Trophoblast cell (in vitro differentiated cells and primary cell): Measurements from ENCODE around the gene SPOCK2.
A peak's percentile ranks its signal among the peaks of the same experiment; 100 is the strongest.

Experiments
- DNase-seq, 2 donors: peaks; one replicate each; pipeline ENCODE4 v3.0.0-alpha.2; 2016
- H2AFZ ChIP-seq: 2 replicates; pipeline ENCODE4 v1.6.1; 2013; ENCODE audit warnings: low read length, moderate library complexity, mild to moderate bottlenecking; ENCODE audit not compliant: insufficient read depth, poor library complexity
- H2AK5ac ChIP-seq: 2 replicates; pipeline ENCODE4 v1.6.1; 2013; ENCODE audit warnings: mild to moderate bottlenecking, low read length
- H2BK120ac ChIP-seq: 2 replicates; pipeline ENCODE4 v1.6.1; 2013; ENCODE audit warnings: low read length, mild to moderate bottlenecking, moderate library complexity; ENCODE audit not compliant: insufficient read depth, poor library complexity
- H2BK12ac ChIP-seq: 2 replicates; pipeline ENCODE4 v1.6.1; 2013; ENCODE audit warnings: mild to moderate bottlenecking, low read length, moderate library complexity
- H2BK5ac ChIP-seq: 2 replicates; pipeline ENCODE4 v1.6.1; 2013; ENCODE audit warnings: low read length, low read depth, moderate library complexity, mild to moderate bottlenecking; ENCODE audit not compliant: poor library complexity
- H3K14ac ChIP-seq: 2 replicates; pipeline ENCODE4 v1.6.1; 2013; ENCODE audit warnings: mild to moderate bottlenecking, low read length
- H3K18ac ChIP-seq: 2 replicates; pipeline ENCODE4 v1.6.1; 2013; ENCODE audit warnings: mild to moderate bottlenecking, low read length
- H3K23ac ChIP-seq: 2 replicates; pipeline ENCODE4 v1.6.1; 2013; ENCODE audit warnings: low read length
- H3K27ac ChIP-seq: 2 replicates; pipeline ENCODE4 v1.5.1; 2013; ENCODE audit warnings: low read depth, mild to moderate bottlenecking, inconsistent platforms, low read length, moderate library complexity
- H3K27me3 ChIP-seq: 2 replicates; pipeline ENCODE4 v1.6.1; 2013; ENCODE audit warnings: inconsistent platforms, mild to moderate bottlenecking, low read length, moderate library complexity; ENCODE audit not compliant: insufficient read depth
- H3K36me3 ChIP-seq, 2 experiments: 1 replicate in 1 of 2; 2 replicates in 1 of 2; pipeline ENCODE4 v1.6.1; 2013; ENCODE audit warnings: low read length in 2 of 2, mild to moderate bottlenecking in 2 of 2, moderate library complexity in 1 of 2; ENCODE audit not compliant: insufficient read depth in 2 of 2, control insufficient read depth in 1 of 2
- H3K4ac ChIP-seq: 2 replicates; pipeline ENCODE4 v1.6.1; 2013; ENCODE audit warnings: low read depth, mild to moderate bottlenecking, low read length, moderate library complexity
- H3K4me1 ChIP-seq, 2 experiments: 1 replicate in 1 of 2; 2 replicates in 1 of 2; pipeline ENCODE4 v1.6.1; 2013; ENCODE audit warnings: low read length in 2 of 2, mild to moderate bottlenecking in 2 of 2, moderate library complexity in 1 of 2; ENCODE audit not compliant: insufficient read depth in 2 of 2, control insufficient read depth in 1 of 2
- H3K4me2 ChIP-seq: 2 replicates; pipeline ENCODE4 v1.6.1; 2013; ENCODE audit warnings: inconsistent platforms, mild to moderate bottlenecking, low read length, moderate library complexity
- H3K4me3 ChIP-seq: 2 replicates; pipeline ENCODE4 v1.5.1; 2013; ENCODE audit warnings: mild to moderate bottlenecking, low read depth, low read length, inconsistent platforms
- H3K79me1 ChIP-seq: one replicate; pipeline ENCODE4 v1.6.1; 2013; ENCODE audit warnings: low read length
- H3K79me2 ChIP-seq: 2 replicates; pipeline ENCODE4 v1.6.1; 2013; ENCODE audit warnings: low read length, mild to moderate bottlenecking; ENCODE audit not compliant: control insufficient read depth, insufficient read depth, poor library complexity
- H3K9ac ChIP-seq: 2 replicates; pipeline ENCODE4 v1.6.1; 2013; ENCODE audit warnings: mild to moderate bottlenecking, low read length
- H3K9me3 ChIP-seq: 2 replicates; pipeline ENCODE4 v1.6.1; 2013; ENCODE audit warnings: low read depth, mild to moderate bottlenecking, control low read depth, inconsistent platforms, low read length; ENCODE audit not compliant: insufficient read depth
- H4K12ac ChIP-seq: 2 replicates; pipeline ENCODE4 v1.6.1; 2013; ENCODE audit warnings: low read depth, mild to moderate bottlenecking, low read length, moderate library complexity
- H4K8ac ChIP-seq: 2 replicates; pipeline ENCODE4 v1.6.1; 2013; ENCODE audit warnings: low read depth, mild to moderate bottlenecking, low read length, moderate library complexity
- H4K91ac ChIP-seq: one replicate; pipeline ENCODE4 v1.6.1; 2013; ENCODE audit warnings: low read depth, mild to moderate bottlenecking, low read length, moderate library complexity
- WGBS: extraction: QIAGEN DNeasy Blood & Tissue Kit; methylation state at CpG from one replicate; pipeline ENCODE4 v1.1.7; 2013; ENCODE audit warnings: missing lambda C conversion rate; ENCODE audit not compliant: insufficient read length, insufficient coverage; ENCODE audit errors: extremely low coverage; 5-methylcytosine and 5-hydroxymethylcytosine counted together

SPOCK2 gene

DNA sequence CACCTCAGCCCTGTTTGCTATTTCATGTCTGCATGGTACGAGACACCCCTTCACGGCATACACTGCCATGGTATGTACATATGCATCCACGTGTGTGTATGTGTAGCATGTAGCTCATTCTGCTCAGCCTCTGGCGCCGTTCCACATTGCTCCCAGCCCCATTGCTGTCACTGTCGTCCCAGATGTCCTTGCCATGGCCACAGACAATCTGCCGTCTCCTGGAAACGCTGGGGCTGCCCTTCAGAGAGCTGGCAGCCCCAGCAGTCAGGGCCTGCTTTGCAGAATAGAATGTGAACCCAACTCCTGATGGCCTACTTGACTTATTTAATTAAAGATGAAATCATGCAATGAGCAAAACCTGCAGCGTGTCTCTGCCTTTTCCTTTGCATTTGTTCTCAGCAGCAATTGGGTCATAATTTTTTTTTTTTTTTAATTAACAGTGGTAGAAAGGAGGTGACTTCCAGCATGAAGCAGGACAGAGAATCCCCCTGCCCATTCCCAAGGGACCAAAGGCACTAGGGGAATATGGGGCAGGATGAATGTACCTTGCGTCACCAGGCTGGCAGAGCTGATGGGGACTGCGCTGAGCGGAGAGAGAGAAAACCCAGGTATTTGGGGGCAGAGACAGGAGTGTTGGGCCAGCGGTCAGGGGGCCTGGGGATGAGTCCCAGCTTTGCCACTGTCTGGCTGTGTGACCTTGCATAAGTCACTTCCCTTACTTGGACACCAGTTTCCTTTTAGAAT lies 75.0 kb downstream of the SPOCK2 start:
- whole genome bisulfite sequencing: no CpG with 5 or more reads among the region's 13 CpGs
- H2BK120ac ChIP-seq: no peak overlapping the region

DNA sequence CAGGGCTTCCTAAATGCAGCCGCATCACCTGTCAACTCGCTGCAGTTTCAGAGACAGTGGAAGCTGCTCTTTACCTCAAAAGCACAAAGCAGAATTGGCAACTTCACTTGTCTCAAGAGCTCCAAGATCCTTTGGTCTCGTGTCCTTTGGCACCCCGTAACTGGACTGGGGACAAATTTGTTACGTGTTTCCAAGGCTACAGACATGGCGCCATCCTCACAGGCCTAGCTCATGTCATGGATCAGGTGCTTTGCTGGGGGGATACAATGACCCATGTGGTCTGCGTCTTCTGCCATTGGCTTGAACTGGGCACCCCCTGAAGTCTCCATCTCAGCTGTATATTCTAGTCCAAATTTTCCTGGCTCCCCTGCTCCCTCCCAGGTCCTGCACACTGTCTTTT lies 75.6 kb downstream of the SPOCK2 start:
- WGBS: no CpG with 5 or more reads among the region's 7 CpGs
- H3K4me2 ChIP-seq: no peak overlapping the region
- H3K79me2 ChIP-seq: peaks cover 5% of the 10 kb centered on the region
- no peak overlapping the region for H3K4me3 ChIP-seq
- H3K14ac ChIP-seq: no peak overlapping the region
- no peak for DNase-seq
- no peak overlapping the region for H3K4ac ChIP-seq
- peaks cover 36 to 42% of the 10 kb centered on the region in 2 experiments for H3K4me1 ChIP-seq
- no peak overlapping the region for H3K9ac ChIP-seq
- no peak overlapping the region for H2BK5ac ChIP-seq
- no peak overlapping the region for H2AK5ac ChIP-seq
- H2AFZ ChIP-seq: no peak overlapping the region
- H3K23ac ChIP-seq: no peak overlapping the region
- H4K12ac ChIP-seq: no peak overlapping the region
- peaks cover 28% of the 10 kb centered on the region for H3K79me1 ChIP-seq
- H4K91ac ChIP-seq: no peak overlapping the region
- H3K27me3 ChIP-seq: no peaks in the 10 kb centered on the region
- no peak overlapping the region for H3K27ac ChIP-seq
- H3K18ac ChIP-seq: no peak overlapping the region
- H2BK120ac ChIP-seq: no peak overlapping the region
- peaks cover under 1% of the 10 kb centered on the region for H3K9me3 ChIP-seq
- H2BK12ac ChIP-seq: no peak overlapping the region
- H4K8ac ChIP-seq: no peak overlapping the region
- peaks cover 17 to 20% of the 10 kb centered on the region in 2 experiments for H3K36me3 ChIP-seq

More for the DNA sequence above, 75.0 kb downstream of the SPOCK2 start:
- Histone ChIP-seq H3K27ac (no peak overlapping the region), H3K23ac (no peak overlapping the region), H3K4me2 (no peak overlapping the region), H3K36me3 (peaks cover 12 to 14% of the 10 kb centered on the region in 2 experiments), H2BK5ac (no peak overlapping the region), H3K79me1 (peaks cover 28% of the 10 kb centered on the region), H2BK12ac (no peak overlapping the region), H4K12ac (no peak overlapping the region), H3K4ac (no peak overlapping the region), H3K79me2 (peaks cover 5% of the 10 kb centered on the region), H2AFZ (no peak overlapping the region), H2AK5ac (no peak overlapping the region), H3K4me1 (peaks cover 36 to 42% of the 10 kb centered on the region in 2 experiments), H3K14ac (no peak overlapping the region), H4K91ac (no peak overlapping the region), H3K18ac (no peak overlapping the region), H4K8ac (no peak overlapping the region), H3K4me3 (no peak overlapping the region), H3K27me3 (no peaks in the 10 kb centered on the region), H3K9me3 (no peaks in the 10 kb centered on the region), H3K9ac (no peak overlapping the region)
- DNase-seq: no peak

DNA sequence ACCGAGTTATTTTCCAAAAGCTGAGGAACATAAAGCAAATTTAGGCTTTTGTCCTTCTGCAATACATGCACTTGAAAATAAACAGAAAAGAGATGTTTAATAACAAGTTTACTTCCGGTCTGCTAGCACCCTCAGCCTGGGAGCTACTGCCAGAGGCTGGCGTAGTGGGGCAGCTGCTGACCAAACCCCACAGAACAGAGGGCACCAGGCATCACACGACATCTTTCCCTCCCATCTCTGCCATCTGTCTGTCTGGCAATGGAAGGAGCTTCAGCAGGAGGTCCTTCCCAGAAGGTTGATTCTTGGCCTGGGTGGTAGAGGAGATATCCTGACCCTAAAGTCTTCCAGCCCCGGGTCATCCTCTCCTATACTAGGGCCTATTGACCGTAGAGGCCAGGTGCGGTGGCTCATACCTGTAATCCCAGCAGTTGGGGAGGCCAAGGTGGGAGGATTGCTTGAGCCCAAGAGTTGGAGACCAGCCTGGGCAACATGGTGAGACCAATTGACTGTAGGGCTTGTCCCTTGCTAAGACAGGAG lies 76.3 kb downstream of the SPOCK2 start:
- Histone ChIP-seq H3K14ac (no peak overlapping the region), H2BK12ac (no peak overlapping the region), H4K91ac (no peak overlapping the region), H3K79me1 (peaks cover 28% of the 10 kb centered on the region), H3K79me2 (peaks cover 5% of the 10 kb centered on the region), H2BK5ac (no peak overlapping the region), H3K9ac (no peak overlapping the region), H3K4ac (no peak overlapping the region), H2AK5ac (peak overlapping the region; percentile 40), H3K4me1 (peaks cover 30 to 37% of the 10 kb centered on the region in 2 experiments), H2AFZ (no peak overlapping the region), H2BK120ac (no peak overlapping the region), H3K27ac (no peak overlapping the region), H4K8ac (no peak overlapping the region), H4K12ac (no peak overlapping the region), H3K23ac (no peak overlapping the region), H3K27me3 (no peaks in the 10 kb centered on the region), H3K4me3 (no peak overlapping the region), H3K9me3 (peaks cover 2% of the 10 kb centered on the region), H3K36me3 (peaks cover 25 to 28% of the 10 kb centered on the region in 2 experiments), H3K18ac (no peak overlapping the region), H3K4me2 (no peak overlapping the region)
- no CpG with 5 or more reads among the region's 7 CpGs for WGBS
- no peak for DNase-seq

DNA sequence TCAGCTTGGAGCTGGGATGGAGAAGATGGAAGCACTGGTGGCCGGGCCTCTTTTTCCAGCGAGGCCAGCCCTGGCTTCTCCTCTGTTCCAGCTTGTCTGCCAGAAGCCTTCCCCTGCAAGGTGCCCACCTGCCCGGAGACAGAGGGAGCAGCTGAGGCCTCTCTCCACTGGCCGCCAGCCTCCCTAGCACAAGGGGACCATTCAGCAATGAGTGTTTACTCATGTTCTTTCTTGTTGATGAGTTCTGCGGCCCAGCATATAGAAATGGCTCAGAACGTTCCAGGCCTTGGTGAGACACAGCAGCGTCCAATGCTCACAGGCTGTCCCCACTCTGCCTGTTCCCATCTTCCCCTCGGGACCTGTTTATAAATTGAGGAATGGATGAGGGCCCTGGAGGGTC lies 76.9 kb downstream of the SPOCK2 start:
- DNase-seq: no peak
- Histone ChIP-seq H3K18ac (no peak overlapping the region), H3K27ac (no peak overlapping the region), H3K4me3 (no peak overlapping the region), H3K9me3 (peaks cover 2% of the 10 kb centered on the region), H3K27me3 (no peaks in the 10 kb centered on the region), H4K91ac (no peak overlapping the region), H2BK12ac (no peak overlapping the region), H3K79me2 (peaks cover 5% of the 10 kb centered on the region), H2BK120ac (no peak overlapping the region), H2AK5ac (no peak overlapping the region), H3K4me1 (peaks cover 28 to 34% of the 10 kb centered on the region in 2 experiments), H4K12ac (no peak overlapping the region), H3K23ac (no peak overlapping the region), H3K9ac (no peak overlapping the region), H2AFZ (no peak overlapping the region), H3K36me3 (peaks cover 30 to 34% of the 10 kb centered on the region in 2 experiments), H3K4me2 (no peak overlapping the region), H3K4ac (no peak overlapping the region), H2BK5ac (no peak overlapping the region), H4K8ac (no peak overlapping the region), H3K79me1 (peaks cover 26% of the 10 kb centered on the region), H3K14ac (no peak overlapping the region)
- WGBS: no CpG with 5 or more reads among the region's 8 CpGs
